SKM-1 treated with dmso at 0.1 percent for 144 hours (cell line): Measurements from ENCODE around the gene RTBDN.
A peak's percentile ranks its signal among the peaks of the same experiment; 100 is the strongest.
"Not testable (repeated sequence)": the region's sequence is repeated elsewhere in the genome, so short reads cannot be mapped to it uniquely, and the experiment has no call there.

Source experiments
- DNase-seq: peaks from one replicate; lab custom pipeline; 2025; ENCODE audit not compliant: unreplicated experiment; lab: John Stamatoyannopoulos, UW

RTBDN gene

DNA sequence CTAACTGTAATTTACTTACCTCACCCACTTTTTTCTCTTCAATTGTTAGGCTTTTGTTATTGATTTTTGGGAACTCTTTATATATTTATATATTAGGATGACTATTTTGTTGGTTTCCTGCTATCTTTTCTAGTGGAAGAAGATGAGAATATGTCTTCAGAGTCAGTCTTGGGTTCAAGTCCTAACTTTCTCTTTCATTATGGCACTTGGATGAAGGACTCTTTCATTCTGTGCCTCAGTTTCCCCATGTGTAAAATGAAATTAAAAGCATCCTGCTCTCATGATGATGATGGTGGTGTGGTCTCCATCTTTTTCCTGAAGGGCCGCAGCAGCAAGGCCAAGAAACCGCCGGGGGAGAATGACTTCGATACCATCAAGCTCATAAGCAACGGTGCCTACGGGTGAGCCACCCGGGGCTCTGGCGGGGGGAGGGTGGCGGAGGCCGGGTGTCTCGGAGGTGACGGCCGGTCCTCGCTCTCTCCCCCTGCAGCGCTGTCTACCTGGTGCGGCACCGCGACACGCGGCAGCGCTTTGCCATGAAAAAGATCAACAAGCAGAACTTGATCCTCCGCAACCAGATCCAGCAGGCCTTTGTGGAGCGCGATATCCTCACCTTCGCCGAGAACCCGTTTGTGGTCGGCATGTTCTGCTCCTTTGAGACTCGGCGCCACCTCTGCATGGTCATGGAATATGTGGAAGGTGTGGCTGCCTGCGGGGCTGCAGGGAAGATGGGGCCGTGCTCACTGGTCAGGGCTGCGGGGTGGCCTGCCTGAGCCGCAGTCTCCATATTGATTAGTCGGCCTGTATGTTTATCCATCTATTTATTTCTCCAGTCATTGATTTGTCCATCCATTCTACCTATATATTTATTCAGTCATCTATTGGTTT is 23.9 kb upstream of the RTBDN start:
- DNase-seq = no peak

DNA sequence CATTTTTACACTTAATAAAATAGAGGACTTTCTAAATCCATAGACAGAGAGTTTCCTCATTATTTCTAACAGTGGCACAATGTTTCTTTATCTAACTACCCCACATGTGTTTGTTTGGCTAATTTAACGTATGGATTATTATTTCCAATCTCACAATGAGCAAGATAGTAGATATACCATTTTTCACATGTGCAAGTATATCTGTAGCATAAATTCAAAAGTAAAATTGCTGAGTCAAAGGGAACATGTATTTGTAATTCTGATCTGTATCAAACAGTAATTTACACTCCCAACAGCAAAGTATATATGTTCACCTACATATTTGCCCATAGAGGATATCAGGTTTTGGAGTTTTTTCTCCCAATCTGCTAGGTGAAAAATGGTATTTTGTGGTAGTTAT is 22.3 kb upstream of the RTBDN start:
- DNase-seq = no peak

DNA sequence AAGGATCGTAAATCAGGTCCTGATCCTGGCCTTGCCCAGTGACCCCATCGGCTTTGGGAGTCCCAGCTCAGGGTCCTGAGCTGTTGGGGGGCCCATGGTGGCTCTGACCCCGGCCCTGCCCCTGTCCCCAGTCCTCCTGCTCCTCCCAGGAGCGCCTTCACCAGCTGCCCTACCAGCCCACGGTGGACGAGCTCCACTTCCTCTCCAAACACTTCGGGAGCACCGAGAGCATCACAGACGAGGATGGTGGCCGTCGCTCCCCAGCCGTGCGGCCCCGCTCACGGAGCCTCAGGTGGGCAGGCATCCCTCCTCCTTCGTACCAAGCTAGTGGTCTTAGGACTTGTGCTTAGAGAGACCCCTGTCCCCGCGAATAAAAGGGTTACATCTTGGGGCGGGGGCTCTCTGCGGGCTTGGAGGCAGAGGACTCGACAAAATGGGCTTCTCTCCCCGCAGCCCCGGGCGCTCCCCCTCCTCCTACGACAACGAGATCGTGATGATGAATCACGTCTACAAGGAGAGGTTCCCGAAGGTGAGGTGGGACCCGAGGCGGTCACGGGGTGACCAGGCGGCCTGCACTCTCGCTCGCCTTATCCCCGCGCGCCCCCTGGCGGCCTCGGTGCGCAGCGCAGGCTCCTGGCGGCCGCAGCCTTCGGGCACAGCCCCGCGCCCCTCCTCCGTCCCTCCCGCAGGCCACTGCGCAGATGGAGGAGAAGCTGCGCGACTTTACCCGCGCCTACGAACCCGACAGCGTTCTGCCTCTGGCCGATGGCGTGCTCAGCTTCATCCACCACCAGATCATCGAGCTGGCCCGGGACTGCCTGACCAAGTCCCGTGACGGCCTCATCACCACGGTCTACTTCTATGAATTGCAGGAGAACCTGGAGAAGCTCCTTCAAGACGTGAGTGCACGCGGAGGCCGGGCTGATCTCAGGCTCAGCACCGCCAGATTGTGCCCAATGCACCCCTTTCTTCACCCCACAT is 13.1 kb upstream of the RTBDN start:
- DNase-seq = peak; percentile 79

DNA sequence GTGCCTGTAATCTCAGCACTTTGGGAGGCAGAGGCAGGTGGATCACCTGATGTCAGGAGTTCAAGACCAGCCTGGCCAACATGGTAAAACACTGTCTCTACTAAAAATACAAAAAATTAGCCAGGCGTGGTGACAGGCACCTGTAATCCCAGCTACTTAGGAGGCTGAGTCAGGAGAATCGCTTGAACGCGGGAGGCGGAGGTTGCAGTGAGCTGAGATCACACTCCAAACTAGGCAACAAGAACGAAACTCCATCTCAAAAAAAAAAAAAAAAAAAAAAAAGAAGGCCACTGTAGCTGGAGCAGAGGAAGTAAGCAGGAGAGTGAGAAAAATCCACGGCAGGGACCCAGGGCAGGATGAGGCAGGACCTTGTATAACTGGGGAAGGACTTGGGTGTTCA is 12.2 kb upstream of the RTBDN start:
- DNase-seq = not testable (repeated sequence)

DNA sequence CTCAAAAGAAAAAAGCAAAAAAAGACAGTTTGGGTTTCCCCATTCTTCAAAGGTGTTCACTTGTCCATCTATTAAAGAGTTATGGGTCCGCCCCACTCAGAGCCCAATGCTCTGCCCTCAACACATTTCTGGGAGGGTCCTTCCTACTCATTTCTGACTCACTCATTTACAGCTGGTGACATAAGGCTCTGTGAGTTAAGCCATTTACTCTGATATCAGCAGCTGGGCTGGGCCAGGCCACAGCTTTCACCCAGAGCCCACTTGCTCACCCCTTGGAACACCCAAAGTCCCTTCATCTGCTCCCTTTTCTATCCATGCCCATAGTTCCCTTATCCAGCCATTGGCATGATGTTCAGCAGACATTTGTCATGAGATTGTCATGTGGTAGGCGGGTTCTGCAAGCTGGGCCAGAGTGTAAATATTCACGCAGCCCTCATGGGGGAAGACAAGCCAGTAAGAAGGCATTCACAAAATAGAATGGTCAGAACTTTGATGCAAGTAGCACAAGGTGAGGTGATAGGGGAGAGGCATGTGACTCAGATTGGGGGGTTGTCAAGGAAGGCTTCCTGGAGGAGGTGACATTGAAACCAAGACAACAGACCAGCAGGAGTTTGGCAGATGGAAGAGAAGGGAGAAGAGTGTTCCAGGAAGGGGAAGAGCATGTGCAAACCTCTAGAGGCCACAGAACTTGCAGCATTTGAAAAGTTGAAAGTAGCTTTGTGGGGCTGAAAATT is 9.8 kb upstream of the RTBDN start:
- no peak for DNase-seq

DNA sequence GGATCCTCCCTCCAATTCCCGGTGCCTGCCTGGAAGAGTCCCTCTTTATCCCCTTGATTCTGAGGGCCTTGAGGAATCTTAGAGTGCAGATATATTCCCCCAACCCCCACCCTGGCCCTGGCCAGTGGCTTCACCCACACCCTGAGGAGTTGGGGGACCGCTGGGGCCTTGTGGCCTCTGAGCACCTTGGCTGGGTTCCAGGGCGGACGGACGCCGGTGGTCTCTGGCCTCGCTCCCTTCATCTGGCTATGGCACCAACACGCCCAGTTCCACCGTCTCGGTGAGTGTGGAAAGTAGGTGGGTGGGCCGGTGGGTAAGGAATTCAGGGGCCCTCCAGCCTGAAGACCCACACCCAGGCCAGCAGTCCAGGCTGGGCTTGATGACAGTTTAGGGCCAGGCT is 8.9 kb upstream of the RTBDN start:
- no peak for DNase-seq

DNA sequence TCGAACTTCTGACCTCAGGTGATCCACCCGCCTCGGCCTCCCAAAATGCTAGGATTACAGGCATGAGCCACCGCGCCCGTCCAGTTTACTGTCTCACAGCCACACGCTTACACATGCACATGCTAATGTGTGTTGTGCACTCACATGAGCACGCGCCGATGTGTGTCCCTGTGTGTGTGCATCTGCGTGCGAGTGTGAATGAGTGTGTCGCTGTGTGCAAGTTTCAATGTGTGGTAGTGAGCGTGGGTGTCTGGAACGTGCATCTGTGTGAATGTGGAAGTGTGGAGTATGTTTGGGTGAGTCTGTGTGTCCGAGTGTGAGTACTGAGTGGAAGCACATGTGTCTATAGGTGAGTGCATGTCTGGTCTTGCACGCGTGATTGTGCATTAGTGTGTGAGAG is 8.1 kb upstream of the RTBDN start:
- no peak for DNase-seq

DNA sequence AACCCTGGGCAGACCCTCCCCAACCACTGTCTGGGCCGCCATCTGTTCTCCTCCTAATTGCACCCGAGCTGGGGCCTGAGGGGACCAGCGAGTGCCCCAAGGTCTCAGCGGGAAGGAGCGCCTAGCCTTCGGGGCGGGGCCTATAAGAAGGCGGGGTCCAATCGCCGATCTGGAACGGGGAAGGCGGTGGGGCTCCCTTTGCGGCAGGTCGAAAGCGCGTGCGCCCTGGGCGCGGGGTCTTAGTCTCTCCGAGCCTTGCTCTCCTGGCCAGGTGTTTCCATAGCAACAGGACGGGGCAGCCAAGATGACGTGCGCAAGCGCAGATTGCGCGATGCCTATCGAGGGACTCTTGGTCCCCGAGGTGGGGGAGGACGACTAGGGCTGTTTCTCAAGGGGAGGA is 6.7 kb upstream of the RTBDN start:
- DNase-seq = no peak

DNA sequence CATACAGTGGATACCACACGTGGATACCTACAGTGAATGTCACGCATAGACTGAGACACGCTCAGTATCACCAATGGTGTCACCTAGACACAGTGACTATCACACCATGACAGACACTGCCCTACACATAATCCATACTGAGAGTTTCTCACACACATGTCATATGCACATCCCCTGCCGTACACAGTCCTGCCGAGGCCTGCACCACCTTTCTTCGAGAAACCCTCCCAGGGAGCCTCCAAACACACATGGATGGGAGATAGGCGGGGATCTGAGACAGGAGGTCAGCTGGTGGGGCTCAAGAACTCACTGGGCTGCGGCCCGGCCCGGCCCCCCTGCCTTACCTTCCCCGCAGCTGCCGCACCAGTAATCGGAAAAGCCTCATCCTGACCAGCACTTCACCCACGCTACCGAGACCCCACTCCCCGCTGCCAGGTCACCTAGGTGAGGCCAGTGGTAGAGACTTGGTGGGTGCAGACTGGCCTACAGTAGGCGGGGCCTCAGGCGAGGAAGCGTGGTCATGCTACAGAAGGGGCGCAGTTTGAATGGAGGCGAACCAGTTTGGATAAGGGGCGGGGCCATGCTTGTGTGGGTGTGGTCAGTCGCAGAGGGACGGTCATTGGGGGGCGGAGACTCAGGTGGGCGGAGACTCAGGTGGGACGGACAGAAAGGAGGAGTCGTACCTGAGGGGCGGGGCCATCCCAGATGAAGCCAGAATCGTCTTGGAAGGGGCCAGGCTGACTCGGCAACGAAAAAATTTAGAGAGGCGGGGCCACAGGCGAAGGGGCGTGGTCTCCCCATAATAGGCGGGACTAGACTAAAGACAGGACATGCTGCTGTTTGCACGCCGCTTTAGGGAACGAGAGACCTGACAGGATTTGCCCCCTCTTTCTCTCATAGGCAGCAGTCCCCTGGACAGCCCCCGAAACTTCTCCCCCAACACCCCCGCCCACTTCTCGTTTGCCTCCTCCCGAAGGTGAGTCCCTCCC is 6.0 kb upstream of the RTBDN start:
- peak; percentile 71 for DNase-seq

DNA sequence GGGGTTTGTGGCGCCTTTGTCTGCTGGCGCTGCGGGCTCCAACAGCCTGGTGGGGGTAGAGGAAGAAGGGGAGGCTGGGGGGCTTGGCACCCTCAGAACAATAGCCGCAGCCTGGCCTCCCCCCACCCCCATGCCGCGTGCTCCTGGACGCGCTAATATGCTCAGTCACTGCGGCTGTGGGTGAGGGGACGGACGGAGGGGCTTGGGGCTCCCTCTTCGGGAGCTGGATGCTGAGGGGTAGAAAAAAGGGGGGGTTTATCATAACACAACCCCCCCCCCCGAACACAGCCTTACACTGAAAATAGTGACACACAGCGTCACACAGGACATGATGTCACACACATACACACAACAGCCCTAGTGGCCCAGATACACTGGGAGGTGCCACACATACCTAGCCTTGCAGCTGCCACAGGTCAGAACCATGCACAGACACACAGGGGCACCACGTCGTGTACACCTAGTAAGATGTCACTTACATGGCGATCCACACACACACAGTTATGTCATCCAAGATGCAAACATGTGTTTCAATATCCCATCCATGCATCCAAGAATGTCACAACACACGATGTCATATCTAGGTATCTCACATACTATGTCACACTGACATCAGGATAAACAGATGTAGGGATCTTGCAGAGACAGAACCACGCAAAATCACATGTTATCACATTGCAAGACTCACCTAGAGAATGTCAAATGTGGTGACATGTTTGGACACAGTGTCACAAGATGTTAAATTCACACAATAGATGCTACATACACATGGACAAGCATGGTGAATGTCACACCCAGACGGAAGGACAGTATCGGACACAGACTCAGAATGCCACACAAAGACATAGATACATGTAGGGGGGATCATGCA is 4.7 kb upstream of the RTBDN start:
- DNase-seq = no peak

DNA sequence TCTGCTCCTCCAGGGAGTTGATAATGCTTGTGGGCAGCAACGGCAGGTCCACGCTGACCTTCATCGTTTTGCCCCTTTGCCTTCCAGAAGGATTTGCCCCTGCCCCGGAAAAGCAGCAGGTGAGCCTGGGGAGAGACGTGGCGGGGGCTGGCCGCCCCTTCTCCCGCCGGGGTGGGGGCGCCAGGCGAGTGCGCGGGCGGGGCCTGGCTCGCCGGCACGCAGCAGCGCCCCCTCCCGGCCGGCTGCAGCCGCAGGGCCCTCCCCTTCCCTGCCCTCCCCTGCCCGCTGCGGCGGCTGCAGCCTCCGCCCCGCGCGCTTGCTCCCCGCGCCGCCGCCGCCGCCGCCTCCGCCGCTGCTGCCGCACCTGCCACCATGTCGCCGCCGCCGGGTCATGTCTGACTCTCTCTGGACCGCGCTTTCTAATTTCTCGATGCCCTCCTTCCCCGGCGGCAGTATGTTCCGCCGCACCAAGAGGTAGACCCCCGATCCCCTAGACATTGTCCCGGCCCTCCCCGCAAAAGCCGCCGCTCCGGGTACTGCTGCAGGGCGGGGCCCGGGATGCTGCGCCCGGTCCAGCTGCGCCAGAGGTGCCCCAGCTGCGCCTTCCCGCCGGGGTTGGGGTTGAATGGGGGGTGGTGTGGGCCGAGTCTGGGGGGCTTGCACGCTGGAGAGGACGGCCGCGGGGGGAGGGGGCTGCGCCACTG is 4.0 kb upstream of the RTBDN start, which contains the start of gene MAST1:
Gene MAST1, plus strand, starts transcription at position 334 of the 704 bp plus-strand sequence. Its CDS starts 58 bp downstream, at position 392.
- DNase-seq = peak; percentile 47

DNA sequence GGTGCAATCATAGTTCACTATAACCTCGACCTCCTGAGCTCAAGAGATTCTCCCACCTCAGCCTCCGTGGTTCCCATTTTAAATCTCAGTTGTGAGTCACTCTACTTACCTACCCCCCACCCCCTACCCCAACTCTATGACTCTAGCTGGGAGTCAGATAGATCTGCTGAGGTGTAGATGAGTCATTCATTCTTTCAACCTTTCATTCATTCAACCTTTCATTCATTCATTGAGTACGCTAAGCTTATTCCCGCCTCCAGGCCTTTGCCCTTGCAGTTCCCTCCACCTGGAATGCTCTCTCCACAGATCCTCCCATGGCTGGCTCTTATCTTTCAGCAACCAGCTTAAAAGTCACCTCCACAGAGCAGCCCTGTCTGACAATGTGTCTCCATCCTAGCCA is 2.8 kb upstream of the RTBDN start:
- no peak for DNase-seq

DNA sequence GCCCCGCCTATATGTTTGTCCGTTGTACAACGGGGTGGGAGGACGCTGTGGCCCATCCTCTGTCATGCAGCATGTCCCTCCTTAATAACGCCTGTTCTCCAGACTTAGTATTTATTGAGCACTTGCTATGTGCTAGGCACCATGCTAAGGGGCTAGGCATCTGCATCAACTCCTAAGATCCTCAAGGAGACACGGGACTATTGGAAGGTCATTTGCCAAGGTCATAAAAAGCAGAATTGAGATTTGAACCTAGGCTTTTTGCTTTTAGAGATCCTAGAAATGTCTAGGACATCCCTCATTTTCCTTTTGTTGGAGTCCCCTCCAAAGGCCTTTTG is 2.1 kb upstream of the RTBDN start:
- no peak for DNase-seq

DNA sequence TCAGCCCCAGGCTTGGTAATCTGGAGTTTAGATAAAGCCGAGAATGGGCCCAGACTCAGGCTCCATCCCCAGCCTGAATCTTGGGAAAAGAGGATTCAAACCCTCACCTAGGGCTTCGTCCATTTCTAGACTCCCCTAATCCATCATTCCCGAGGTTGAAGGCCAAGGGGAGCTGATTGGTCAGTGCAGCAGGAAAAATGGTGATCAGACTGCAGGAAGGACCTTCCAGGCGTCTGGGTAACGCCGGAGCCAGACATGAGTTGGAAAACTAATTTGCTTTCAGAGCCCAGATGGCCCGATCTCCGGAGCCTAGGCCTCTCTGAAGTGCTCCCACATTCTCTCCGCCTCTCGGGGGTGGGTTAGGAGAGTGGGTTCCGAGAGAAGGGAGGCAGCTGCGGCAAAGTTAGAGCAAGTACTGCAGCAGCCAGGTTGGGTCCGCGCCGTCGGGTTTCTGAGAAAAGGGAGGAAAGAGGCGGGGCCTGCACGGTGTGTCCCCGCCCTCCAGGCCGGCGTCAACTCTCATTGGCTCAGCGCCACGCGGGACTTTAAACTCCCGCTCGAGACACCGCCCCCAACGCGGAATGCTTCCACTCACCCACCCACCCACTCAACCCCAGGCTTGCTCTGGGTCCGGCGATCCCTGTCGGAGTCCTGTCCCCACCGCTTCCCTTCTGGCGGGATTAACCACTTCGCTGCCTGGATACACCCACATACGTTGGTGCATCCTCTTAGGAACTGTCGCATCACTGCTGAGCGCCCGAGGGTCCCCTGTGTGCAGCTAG is 788 bp upstream of the RTBDN start:
- no peak for DNase-seq

DNA sequence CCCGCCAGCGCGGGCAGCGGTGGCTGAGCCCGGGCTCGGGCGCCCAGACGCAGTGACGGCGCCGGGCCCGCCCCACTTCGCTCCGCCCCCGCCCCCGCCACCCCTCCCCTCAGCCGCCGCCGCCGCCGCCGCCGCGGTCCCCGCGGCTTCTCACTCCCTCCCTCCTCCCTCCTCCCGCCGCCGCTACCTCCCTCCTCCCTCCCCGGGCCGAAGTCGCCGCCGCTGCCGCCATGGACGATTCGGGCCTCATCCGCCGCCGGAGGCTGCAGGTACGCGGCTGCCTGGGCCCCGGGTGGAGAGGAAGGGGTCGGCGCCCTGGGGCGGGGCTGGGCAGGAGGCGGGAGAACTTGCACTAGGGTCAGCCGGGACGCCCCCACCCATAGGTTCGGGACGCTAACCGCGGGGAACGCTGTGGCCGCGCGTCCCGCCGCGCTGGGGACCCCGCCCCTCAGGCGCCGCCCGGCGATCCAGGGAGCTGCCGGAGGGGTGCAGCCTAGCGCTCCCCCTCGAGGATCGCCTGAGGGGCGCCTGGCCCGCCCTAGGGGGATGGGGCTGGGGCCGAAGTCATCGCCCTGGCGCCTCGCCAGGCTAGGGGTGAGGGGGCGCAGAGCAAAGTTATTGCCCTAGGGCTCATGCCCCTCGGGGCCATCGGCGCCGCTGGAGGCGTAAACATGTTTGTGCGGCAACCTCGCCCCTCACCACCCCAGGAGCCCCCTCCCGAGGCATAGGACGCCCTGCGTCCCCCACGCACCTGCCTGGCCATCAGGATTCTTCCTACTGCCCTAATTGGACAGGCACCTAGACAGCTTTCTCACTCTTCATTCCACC is 427 bp downstream of the RTBDN start:
- DNase-seq = no peak

DNA sequence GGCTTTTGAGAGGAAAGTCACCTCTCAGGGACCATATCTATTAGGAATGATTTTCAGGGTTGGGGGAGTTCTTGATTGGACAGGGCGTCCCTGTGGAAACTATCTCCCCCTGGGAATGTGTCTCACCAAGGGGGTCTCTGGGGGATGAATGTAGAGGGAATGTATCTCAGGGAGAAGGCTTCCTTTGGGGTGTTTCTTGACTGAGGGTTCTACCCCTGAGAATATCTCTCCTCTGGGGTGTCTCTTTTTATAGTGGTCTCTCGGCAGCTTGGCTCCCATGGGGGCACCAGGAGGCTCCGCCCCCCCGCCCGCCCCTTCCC is 1.0 kb downstream of the RTBDN start:
- no peak for DNase-seq

DNA sequence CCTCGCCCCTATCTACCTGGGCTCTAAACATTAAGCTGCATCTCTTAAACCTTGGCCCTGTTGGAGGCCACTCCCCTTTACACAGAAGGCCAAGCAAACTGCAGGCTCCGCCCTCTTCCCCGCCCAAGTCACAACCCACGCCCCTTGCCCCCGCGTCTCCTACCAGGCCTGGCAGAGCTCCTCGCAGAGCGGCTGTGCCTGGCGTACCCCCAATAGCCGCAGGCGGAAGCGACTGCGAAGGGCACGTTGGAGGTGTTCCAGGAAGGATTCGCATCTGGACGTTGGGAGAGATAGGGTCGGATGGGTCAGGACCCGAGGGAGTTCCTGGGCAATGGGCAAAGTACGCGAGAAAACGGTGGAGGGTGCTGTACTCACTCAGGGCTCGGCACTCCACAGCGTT is 5.9 kb downstream of the RTBDN start:
- DNase-seq = no peak
